ENCODE results near the gene KCTD8.

KCTD8 gene

GRCh38 chr4:44319129-44319528, 129.5 kb downstream of the KCTD8 start (continued):
- no peak for TF ChIP-seq TSHZ2 (CRISPR knock-in tag; IDR thresholded peaks at IDR 0.05)
- no peak for TF ChIP-seq ZNF8 (CRISPR knock-in tag; IDR thresholded peaks at IDR 0.05)
- no peak for TF ChIP-seq RARB (CRISPR knock-in tag; IDR thresholded peaks at IDR 0.05)
- no peak for TF ChIP-seq PPARA (CRISPR knock-in tag; IDR thresholded peaks at IDR 0.05; ENCODE audit: borderline replicate concordance)
- TF ChIP-seq GLIS3 (CRISPR knock-in tag; IDR thresholded peaks at IDR 0.05) = no peak
- no peak for TF ChIP-seq CSDC2 (CRISPR knock-in tag; IDR thresholded peaks at IDR 0.05)

GRCh38 chr4:44313702-44314101, 134.9 kb downstream of the KCTD8 start:
- ATAC-seq = no peak
- TF ChIP-seq TOX (CRISPR knock-in tag; IDR thresholded peaks at IDR 0.05; ENCODE audit: borderline replicate concordance) (no peak), GLIS3 (CRISPR knock-in tag; IDR thresholded peaks at IDR 0.05) (no peak), RARB (CRISPR knock-in tag; IDR thresholded peaks at IDR 0.05) (no peak), ZNF565 (CRISPR knock-in tag; conservative IDR thresholded peaks at IDR 0.05; ENCODE audit: low read depth) (no peak), OSR1 (CRISPR knock-in tag; IDR thresholded peaks at IDR 0.05) (no peak), ISL1 (CRISPR knock-in tag; IDR thresholded peaks at IDR 0.05) (no peak), ZFP30 (CRISPR knock-in tag; IDR thresholded peaks at IDR 0.05) (no peak), PPARA (CRISPR knock-in tag; IDR thresholded peaks at IDR 0.05; ENCODE audit: borderline replicate concordance) (no peak), TCF4 (CRISPR knock-in tag; IDR thresholded peaks at IDR 0.05; ENCODE audit: borderline replicate concordance) (no peak)

- TF ChIP-seq BACH2 (CRISPR knock-in tag; IDR thresholded peaks at IDR 0.05; ENCODE audit: borderline replicate concordance) (no peak), ESRRG (CRISPR knock-in tag; IDR thresholded peaks at IDR 0.05) (no peak), RARB (CRISPR knock-in tag; IDR thresholded peaks at IDR 0.05) (no peak), TCF4 (CRISPR knock-in tag; IDR thresholded peaks at IDR 0.05; ENCODE audit: borderline replicate concordance) (no peak), ZFP3 (CRISPR knock-in tag; IDR thresholded peaks at IDR 0.05) (no peak), ZNF565 (CRISPR knock-in tag; conservative IDR thresholded peaks at IDR 0.05; ENCODE audit: low read depth) (no peak), PATZ1 (CRISPR knock-in tag; IDR thresholded peaks at IDR 0.05; ENCODE audit: borderline replicate concordance) (no peak), CREB5 (CRISPR knock-in tag; IDR thresholded peaks at IDR 0.05; ENCODE audit: low read depth) (no peak), GLIS3 (CRISPR knock-in tag; IDR thresholded peaks at IDR 0.05) (no peak), SNAI2 (CRISPR knock-in tag; IDR thresholded peaks at IDR 0.05) (no peak), ISL1 (CRISPR knock-in tag; IDR thresholded peaks at IDR 0.05) (no peak), ARNTL (CRISPR knock-in tag; IDR thresholded peaks at IDR 0.05; ENCODE audit: borderline replicate concordance, low read depth) (no peak), PPARA (CRISPR knock-in tag; IDR thresholded peaks at IDR 0.05; ENCODE audit: borderline replicate concordance) (no peak), CSRNP3 (CRISPR knock-in tag; IDR thresholded peaks at IDR 0.05) (no peak), ZNF8 (CRISPR knock-in tag; IDR thresholded peaks at IDR 0.05) (no peak), TOX (CRISPR knock-in tag; IDR thresholded peaks at IDR 0.05; ENCODE audit: borderline replicate concordance) (no peak), TSHZ2 (CRISPR knock-in tag; IDR thresholded peaks at IDR 0.05) (no peak), ZFP30 (CRISPR knock-in tag; IDR thresholded peaks at IDR 0.05) (no peak), ZNF70 (CRISPR knock-in tag; IDR thresholded peaks at IDR 0.05) (no peak), POU6F1 (CRISPR knock-in tag; IDR thresholded peaks at IDR 0.05; ENCODE audit: borderline replicate concordance, low read depth) (no peak)
- ATAC-seq = no peak
Observed at GRCh38 chr4:44287505-44287904, 161.1 kb downstream of the KCTD8 start.
